Type B pancreatic cell (in vitro differentiated cells): ENCODE results near the gene JUP. TPM values are rescaled to one million over a fixed set of nuclear protein-coding genes. Genes with fewer than 3 reads are reported as not detected.

ENCODE experiments used
- DNase-seq: peaks from one replicate; pipeline ENCODE4 v3.0.0; 2021; ENCODE audit warnings: mixed read lengths; ENCODE audit not compliant: unreplicated experiment; ENCODE audit errors: extremely low spot score
- H3K27ac Mint-ChIP-seq: 2 replicates; pipeline ENCODE4 v1.8.0; 2021; ENCODE audit warnings: mild to moderate bottlenecking, mixed read lengths
- H3K27me3 Mint-ChIP-seq: 2 replicates; pipeline ENCODE4 v1.8.0; 2021; ENCODE audit warnings: mixed read lengths
- H3K36me3 Mint-ChIP-seq: 2 replicates; pipeline ENCODE4 v1.8.0; 2021; ENCODE audit warnings: mixed read lengths
- H3K4me1 Mint-ChIP-seq: one replicate; pipeline ENCODE4 v1.8.0; 2021; ENCODE audit warnings: mixed read lengths; ENCODE audit not compliant: unreplicated experiment
- H3K4me3 Mint-ChIP-seq: 2 replicates; pipeline ENCODE4 v1.8.0; 2021; ENCODE audit warnings: mild to moderate bottlenecking, mixed read lengths
- H3K9me3 Mint-ChIP-seq: 2 replicates; pipeline ENCODE4 v1.8.0; 2021; ENCODE audit warnings: mixed read lengths
- CTCF ChIP-seq: fragments of 200-600 bp; sonication (generic); conservative IDR thresholded peaks from 2 replicates; pipeline ENCODE4 v1.5.0; 2021; ENCODE audit warnings: antibody characterized with exemption, mild to moderate bottlenecking
- total RNA-seq: library from RNA; stranded (reverse); gene quantifications from 2 replicates; pipeline ENCODE4 v1.2.1, GENCODE V29; 2021; ENCODE audit warnings: low replicate concordance

The JUP gene
- total RNA-seq, 1 donor from 2014 or later, result 169 TPM

- no peak overlapping the region for H3K27ac Mint-ChIP-seq
- H3K4me3 Mint-ChIP-seq, result no peak overlapping the region
- peaks cover 9% of the 10 kb centered on the region for H3K36me3 Mint-ChIP-seq
These were observed 37.6 kb upstream of the JUP start for GRCh38 chr17:41824086-41824485.

GRCh38 chr17:41823580-41823979 lies 37.1 kb upstream of the JUP start:
- no peaks in the 10 kb centered on the region for H3K9me3 Mint-ChIP-seq
- no peak overlapping the region for H3K27ac Mint-ChIP-seq
- H3K27me3 Mint-ChIP-seq, result no peaks in the 10 kb centered on the region
- H3K4me3 Mint-ChIP-seq, result no peak overlapping the region
- H3K36me3 Mint-ChIP-seq, result peaks cover 7% of the 10 kb centered on the region
- DNase-seq, result no peak
- TF ChIP-seq CTCF, result no peak
- peaks cover 4% of the 10 kb centered on the region for H3K4me1 Mint-ChIP-seq

More at GRCh38 chr17:41824086-41824485, 37.6 kb upstream of the JUP start:
- no peak for TF ChIP-seq CTCF
- Mint-ChIP-seq H3K4me1 (peaks cover 4% of the 10 kb centered on the region), H3K27me3 (no peaks in the 10 kb centered on the region), H3K9me3 (no peaks in the 10 kb centered on the region)
- DNase-seq, result no peak

DNA sequence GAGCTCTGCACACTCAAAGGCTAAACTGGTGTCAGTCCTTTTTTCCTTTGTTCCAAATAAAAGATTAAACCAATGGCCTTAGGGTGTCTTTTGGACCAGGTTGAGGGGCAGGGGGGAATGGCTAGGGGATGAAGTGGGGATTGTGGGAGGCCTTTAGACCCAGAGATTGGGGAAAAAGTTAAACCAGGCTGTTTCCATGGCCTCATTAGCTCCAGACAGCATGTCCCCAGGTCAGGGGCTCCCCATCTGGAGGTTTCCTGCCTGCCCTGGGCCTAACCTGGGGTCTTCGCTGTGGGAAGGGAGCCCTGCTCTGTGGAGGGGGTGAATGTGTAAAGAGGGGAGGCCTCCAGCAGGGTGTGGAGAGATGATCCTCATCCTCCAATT lies 36.6 kb upstream of the JUP start:
- no peak for TF ChIP-seq CTCF
- Mint-ChIP-seq H3K27me3 (no peaks in the 10 kb centered on the region), H3K27ac (no peak overlapping the region), H3K4me1 (peaks cover 4% of the 10 kb centered on the region), H3K4me3 (no peak overlapping the region), H3K36me3 (peaks cover 6% of the 10 kb centered on the region), H3K9me3 (no peaks in the 10 kb centered on the region)
- DNase-seq, result no peak

DNA sequence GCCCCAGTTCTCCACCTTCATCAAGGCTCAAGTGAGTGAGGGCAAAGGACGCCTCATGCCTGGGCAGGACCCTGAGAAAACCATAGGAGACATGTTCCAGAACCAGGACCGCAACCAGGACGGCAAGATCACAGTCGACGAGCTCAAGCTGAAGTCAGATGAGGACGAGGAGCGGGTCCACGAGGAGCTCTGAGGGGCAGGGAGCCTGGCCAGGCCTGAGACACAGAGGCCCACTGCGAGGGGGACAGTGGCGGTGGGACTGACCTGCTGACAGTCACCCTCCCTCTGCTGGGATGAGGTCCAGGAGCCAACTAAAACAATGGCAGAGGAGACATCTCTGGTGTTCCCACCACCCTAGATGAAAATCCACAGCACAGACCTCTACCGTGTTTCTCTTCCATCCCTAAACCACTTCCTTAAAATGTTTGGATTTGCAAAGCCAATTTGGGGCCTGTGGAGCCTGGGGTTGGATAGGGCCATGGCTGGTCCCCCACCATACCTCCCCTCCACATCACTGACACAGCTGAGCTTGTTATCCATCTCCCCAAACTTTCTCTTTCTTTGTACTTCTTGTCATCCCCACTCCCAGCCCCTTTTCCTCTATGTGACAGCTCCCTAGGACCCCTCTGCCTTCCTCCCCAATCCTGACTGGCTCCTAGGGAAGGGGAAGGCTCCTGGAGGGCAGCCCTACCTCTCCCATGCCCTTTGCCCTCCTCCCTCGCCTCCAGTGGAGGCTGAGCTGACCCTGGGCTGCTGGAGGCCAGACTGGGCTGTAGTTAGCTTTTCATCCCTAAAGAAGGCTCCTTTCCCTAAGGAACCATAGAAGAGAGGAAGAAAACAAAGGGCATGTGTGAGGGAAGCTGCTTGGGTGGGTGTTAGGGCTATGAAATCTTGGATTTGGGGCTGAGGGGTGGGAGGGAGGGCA lies 36.0 kb upstream of the JUP start:
- H3K27ac Mint-ChIP-seq, result no peak overlapping the region
- H3K4me1 Mint-ChIP-seq, result peaks cover 4% of the 10 kb centered on the region
- no peak for TF ChIP-seq CTCF
- peaks cover 6% of the 10 kb centered on the region for H3K36me3 Mint-ChIP-seq
- no peaks in the 10 kb centered on the region for H3K27me3 Mint-ChIP-seq
- H3K4me3 Mint-ChIP-seq, result no peak overlapping the region
- no peak for DNase-seq
- no peaks in the 10 kb centered on the region for H3K9me3 Mint-ChIP-seq

DNA sequence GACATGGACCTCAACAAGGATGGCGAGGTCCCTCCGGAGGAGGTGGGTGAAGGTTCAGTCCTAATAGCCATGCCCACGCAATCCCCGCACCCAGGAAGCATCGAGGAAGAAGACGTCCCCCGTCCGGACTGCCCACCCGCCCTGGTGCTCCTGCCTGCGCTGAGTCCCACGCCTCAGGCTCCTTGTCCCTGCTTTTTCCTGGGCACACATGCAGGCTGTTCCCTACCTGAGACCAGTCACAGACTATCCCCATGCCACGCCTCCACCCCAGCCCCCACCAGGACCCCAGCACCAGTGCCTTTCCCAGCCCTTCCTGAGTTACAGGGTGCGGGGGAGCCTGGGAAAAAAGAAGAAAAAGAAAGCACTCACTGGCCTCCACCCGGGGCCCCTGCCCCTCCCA lies 35.3 kb upstream of the JUP start:
- Mint-ChIP-seq H3K36me3 (peaks cover 6% of the 10 kb centered on the region), H3K9me3 (no peaks in the 10 kb centered on the region), H3K4me1 (peaks cover 4% of the 10 kb centered on the region), H3K27ac (no peak overlapping the region), H3K27me3 (no peaks in the 10 kb centered on the region), H3K4me3 (no peak overlapping the region)
- DNase-seq, result no peak
- no peak for TF ChIP-seq CTCF
